HG03442 (cell line): ENCODE data around the gene ADGRB3.

Experiments used
- ATAC-seq: cut with Tn5 transposase; IDR thresholded peaks from one replicate; pipeline ENCODE4 v1.9.1; 2021; ENCODE audit warnings: mild to moderate bottlenecking, moderate library complexity; ENCODE audit not compliant: unreplicated experiment

Gene ADGRB3

DNA sequence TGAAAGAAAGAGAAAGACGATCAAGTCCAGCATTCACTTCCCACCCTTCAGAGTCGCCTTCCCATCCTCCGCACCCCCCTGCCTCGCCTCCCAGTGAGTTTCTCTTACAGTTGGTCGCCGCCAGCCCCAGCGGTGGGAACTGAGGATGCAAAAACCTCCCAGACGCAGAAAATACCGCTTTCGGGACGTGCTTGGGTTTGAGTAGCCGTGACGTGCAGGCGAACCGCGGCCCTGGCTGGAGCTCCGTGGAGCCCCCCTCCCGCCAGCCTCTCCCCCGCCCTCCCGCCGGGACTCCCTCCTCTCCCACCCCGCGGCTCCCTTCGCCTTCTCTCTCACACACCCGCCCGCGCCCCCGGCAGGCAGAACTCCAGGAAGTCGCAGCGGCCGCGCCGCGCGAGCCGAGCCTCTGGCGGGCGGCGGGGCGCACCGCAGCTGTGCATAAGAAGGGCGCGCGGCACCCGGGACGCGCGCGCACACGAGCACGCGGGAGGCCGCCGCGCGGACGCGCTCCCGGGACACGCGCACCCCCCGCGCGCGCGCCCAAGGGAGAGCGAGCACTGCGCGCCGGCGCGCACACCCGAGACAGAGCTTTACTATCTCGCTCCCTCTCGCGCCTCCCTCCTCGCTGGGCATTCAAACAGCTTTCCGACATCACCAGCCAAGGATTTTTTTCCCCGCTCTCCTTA is at the start of gene ADGRB3:
Gene ADGRB3 (plus strand): TSS at position 557 of the 686 bp plus-strand sequence. CDS start 3,394 bp downstream, outside the sequence.
- peak; percentile 82 for ATAC-seq

DNA sequence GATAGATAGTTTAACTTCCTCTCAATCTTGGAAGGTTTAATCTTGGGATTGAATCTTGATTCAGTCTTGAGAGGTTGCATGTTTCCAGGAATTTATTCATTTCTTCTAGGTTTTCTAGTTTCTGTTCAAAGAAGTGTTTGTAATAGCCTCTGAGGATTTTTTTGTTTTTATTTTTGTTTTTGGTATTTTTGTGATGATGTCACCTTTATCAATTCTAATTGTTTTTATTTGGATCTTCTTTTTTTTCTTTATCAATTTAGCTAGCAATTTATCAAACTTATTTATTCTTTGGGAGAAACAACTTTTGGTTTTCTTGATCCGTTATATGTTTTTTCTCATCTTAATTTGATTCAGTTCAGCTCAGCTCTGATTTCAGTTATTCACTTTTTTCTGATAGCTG is 41.5 kb upstream of the ADGRB3 start:
- no peak for ATAC-seq

DNA sequence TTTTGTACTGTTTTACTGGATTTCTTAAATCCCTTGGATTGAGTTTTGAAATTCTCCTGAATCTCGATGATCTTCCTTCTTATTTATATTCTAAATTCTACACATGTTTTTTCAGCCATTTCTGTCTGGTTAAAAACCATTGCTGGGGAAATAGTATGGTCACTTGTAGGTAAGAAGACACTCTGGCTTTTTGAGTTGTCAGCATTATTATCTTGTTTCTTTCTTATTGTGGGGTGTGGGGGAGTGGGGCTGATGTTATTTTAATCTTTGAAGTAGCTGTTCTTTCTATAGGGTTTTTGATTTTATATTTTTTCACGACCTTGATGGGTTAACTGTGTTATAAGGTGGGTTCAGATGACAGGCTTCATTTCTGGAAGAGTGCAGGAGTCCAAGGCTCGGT is 37.4 kb upstream of the ADGRB3 start:
- ATAC-seq, result no peak

DNA sequence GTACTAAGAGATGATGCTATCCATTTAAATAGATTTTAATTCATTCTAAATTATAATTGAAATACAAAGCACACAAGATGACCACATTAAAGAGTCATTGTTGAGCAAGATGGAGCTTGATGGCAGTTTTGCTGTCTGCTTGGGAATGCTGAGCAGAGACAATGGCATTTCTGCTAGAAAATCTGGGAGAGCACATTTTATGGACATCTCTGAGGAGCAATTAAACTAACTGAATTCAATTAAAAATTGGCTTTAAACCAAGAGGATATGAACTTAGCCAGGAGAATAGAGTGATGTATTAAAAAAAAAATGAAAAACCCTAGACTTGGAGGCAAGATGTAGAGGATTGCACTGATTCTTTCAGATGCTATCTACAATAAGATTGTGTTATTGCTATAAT is 19.1 kb upstream of the ADGRB3 start:
- ATAC-seq, result no peak

DNA sequence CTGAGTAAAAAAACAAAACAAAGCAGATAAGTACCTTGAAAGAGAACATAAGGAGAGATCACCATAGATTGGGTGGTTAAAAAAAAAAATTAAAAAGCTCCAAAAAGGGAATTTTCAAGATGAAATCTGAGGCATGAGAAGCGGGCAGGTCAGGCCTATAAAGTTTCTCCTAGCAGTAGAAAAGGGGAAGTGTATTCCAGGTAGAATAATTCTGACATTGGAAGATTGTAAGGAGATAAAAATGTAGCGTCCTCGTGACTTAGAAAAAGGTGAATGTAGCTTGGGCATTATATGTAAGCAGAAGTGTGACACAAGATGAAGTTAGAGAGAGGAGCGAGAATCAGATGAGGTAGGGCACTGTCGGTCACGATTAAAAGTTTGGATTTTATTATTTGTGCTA is 9.1 kb upstream of the ADGRB3 start:
- ATAC-seq, result no peak

DNA sequence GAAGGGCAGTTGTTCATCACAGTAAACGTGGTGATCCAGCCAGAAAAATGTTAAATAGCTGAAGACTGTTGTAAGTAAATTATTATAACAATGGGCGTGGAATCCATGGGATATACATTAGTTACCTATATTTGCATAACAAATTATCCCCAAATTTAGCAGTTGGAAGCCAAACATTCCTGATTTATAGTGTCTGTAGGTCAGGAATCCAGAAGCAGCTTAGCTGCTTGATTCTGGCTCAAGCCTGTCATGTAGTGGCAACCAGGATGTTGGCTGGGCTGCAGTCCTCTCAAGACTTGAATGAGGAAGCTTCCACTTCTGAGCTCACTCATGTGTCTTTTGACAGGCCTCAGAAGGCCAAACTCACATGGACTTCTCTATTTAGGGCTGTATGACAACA is 6.9 kb upstream of the ADGRB3 start:
- ATAC-seq, result no peak

DNA sequence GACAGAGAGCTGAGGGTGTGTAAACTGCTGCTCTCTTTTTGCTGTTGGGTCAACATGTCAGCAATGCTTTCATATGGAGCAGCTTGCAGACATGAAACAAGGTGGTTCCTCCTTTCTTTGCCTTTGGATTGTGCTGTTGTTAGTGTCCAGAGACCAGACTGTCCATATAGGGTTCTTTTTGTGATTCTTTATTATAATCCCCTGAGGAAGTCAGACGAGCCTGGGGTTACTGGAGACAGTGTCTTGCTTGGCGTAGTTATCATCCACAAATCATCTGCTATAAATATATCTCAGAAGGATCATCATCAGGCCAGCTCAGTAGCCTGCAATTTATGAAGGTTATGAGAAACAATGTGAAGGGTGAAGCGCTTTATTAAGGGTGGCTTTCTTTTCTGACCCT is 2.3 kb upstream of the ADGRB3 start:
- ATAC-seq, result no peak

DNA sequence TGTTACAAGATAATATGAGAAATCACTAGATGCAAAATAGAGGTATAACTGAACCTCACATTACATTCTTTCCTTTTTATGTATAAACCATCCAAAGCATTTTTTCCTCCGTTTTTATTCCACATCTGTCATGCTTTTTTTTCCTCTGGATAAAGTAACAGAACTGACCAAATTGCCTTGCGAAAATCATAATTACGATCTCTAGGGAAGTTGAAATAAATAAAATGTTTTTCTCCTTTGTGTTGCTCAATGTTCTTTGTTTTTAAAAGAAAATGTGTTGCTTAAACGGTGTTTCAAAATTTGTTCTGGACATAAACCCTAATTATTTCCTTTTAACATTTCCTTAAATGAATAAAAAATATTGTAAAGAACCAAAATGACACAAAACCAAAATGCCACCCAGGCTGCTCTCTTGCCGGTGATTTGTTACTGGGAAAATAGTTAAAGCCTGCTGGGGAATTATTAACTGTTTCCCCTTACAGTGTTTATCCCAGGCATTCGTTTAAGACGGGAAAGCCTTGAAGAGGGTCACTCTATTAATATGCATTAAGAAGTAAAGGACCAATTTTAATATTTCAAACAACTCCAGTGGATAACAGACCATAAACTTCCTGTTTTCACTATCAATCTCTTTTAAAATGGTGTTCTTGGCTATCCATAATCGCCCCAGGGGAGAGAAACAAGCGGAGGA is 1.7 kb upstream of the ADGRB3 start:
- no peak for ATAC-seq

DNA sequence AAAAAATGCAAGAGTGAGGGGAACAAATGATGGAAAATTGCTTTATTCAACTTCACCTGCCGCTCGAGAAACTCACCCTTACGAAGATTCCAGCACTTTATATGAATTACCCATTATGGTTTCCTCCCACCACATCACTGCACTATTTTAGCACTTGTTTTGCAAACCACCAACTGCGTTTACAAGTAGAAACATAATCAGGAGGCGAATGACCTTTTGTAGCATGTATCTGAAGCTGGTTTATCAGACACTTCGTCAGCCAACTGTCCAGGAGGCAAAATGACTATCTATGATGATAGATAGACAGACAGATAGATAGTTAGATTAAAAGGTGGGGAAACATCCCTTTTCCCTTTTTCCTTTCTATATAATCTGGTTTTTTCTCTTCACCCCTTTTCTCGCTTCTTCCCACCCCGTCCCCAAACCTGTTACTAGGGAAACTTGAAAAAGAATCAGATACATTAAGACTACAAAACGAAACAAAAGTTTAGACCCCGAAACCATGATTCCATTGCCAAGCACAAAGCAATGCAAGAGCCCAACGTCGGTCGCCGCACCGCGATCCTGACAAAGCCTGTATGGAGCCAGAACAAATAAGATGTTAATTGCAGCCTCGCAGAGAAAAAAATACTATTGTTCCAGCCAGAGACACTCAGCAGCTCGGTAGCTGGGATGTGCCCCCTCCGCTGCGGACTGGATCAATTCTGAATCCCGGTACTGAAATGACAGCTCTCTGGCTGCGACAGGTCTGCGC is 933 bp upstream of the ADGRB3 start:
- ATAC-seq, result no peak

DNA sequence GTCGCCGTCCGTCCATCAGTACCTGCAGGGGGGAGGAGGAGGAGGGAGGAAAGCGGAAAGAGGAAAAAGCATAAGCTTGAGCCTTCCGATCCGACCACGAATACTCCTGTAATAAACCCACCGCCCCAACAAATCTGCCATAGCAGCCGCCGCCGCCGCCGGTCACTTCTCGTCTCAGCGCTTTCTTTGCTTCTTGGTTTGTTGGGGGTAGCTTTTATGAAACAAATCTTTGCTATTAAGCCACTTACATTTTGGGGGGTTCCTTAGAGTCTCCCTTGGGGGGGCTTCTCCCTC is 277 bp downstream of the ADGRB3 start:
- no peak for ATAC-seq

DNA sequence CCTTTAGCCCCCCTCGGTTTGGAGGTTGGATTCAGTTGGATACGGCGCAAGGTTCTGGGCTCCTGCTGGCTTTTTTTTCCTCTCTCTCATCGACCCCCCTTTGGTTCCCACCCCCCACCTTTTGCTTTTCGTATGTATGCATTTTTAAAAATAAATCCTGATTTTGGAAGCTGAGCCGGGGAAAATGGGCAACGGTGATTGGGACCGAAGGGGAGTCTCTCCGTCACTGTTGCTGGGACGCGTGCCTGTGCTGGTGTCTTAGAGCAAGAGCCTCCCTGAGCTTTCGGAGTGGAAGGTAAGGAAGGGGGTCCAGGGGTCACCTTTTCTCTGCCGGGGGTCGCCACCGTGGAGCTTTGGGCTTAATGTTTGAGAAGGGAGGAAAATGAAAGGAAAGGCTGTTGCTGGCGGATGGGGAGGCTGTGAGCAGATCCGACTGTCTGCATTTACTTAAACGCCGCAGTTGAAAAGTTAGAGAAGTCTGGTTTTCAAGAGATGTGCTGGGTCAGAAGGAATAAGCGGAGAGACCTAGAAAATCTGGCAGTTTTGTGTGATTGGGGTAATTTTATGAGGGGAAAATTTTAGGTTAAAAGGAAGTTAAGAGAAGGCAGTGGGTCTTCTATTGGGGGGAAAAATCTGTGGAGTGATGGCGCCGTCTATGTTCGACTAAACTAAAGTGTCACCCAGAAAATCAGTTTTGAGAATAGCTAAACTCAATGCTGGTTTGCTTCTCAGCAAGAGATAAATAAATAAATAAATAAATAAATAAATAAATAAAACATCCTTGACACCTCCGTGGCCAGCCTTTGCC is 828 bp downstream of the ADGRB3 start:
- ATAC-seq, result no peak

DNA sequence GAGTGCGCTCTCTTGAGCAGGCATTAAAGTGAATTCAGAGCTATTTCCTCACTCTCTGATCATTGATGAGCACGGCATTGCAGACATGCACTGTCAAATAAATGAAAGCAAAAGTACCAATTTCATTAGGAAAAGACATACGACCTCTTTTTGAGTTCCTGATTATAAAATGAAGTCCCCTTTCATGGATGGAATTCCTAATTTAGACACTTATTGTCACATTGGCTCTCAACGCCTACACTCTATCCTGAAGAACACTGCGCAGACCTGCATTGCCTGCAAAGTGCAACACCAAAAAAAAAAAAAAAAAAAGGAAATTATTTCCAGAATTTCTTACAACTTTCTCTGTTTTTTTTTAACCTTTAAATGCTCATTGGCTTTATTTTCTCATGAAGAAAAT is 1.6 kb downstream of the ADGRB3 start:
- no peak for ATAC-seq

DNA sequence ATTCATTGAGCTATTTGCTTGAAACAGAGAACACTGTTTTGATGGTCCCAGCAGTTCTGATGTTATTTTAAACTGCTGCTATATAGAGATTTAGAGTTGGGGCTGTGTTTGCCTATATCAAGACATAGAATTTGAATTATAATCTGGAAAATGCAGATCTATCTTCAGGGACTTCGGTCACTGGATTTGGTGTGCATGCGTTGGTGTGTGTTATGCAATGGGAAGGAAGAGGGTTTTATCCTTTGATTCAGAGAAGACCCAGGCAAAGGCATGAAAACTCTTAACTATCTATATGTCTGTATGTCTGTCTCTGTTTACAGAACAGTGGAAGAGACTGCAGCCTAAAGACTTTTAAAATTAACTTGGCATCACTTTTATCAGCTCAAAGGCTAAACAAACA is 2.0 kb downstream of the ADGRB3 start:
- no peak for ATAC-seq

DNA sequence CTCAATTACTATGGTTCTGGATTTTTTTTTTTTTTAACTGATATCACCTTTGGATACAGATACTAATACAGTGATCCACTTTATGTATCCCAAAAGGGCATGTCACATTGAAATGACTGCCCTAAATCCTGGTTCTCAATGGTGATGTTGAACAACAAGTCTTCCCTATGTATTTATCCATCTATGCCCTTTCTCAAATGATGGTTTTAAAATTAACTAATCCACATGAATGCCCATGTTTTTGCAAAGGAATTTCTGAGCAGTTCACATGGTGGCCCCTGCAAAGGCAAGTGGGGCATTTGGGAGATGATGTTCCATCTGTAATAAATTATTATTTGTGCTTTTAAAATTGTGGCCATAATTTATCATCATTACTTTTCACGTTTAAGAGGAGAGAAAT is 2.7 kb downstream of the ADGRB3 start:
- ATAC-seq, result no peak

DNA sequence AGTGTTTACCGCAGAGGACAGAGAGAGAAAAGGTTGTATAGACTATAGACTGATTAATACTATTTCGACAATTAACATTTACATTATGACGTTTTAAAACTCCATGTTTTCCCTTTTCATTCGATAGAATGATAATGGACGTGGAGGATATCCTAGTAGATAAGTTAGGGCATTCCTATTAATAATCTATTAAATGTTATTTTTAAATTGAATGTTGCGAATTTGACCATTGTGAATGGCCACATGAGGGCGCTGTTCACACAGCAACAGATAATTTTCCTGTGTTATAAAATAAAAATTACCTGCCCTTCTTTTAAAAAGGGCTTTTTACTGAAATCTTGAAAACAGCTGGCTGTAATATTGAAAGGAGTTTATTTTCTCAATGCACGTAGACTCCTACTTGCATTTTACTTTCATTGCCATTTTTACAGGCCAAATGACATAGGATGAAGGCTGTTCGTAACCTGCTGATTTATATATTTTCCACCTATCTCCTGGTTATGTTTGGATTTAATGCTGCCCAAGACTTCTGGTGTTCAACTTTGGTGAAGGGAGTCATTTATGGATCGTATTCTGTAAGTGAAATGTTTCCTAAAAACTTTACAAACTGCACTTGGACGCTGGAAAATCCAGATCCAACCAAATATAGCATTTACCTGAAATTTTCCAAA is 3.3 kb downstream of the ADGRB3 start:
- ATAC-seq, result no peak

DNA sequence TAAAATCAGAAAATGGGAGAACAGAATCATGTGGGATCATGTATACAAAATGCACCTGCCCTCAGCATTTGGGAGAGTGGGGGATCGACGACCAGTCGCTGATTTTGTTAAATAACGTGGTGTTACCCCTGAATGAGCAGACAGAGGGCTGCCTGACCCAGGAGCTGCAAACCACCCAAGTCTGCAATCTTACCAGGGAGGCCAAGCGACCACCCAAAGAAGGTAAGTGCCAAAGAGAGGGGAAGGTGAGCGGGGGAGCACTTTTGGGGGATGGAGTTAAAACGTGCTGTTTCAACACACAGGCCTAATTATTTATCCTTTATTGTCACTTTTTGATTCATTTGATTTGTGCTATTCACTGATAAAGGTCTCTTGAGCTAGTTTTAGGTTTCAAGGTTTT is 4.1 kb downstream of the ADGRB3 start:
- ATAC-seq, result no peak

DNA sequence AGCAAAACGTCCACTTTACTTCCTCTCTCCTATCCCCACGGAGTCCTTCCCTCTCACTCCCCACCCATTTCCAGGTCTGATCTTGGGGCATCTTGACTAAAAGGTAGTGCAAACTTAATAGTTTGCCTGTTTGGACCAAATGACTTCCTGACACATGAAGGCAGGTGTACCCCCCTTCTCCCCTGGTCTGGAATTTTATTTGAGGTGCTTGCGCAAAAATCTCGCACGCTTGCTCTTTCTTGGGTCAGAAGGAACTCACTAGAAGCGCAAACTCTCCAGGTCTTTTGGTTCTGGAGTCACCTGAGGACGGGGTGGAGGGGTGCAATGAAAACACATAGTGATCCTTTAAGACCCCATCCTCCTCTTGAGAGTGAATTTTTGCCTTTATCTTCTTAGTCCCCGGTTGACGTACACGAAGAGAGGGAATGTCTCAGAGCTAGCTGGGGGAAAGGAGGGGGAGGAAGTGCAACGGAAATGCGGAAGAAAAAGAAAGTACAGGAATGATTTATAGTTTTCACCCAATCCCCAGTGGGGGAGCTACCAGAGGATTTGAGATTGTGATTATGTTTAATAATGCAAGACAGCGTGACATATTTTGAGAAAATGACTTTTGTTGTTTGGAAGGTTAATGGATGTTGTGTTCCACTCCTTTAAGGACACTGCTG is 4.9 kb downstream of the ADGRB3 start:
- no peak for ATAC-seq

DNA sequence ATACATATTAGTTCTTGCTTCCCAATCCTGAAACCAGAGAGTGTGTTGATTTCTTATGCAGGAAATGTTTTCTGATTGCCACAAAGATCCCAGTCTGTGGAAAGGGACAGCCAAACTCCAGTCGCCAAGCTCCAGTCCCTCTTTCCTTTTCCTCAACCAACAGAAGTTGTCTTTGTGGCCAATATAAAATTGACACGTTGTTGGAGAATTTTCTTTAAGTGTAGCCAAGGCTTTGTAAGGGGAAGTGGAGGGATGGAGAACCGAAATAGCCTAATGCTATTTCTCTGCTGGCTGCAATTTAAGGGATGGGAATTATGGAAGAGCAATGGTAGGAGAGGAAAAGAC is 5.4 kb downstream of the ADGRB3 start:
- no peak for ATAC-seq

DNA sequence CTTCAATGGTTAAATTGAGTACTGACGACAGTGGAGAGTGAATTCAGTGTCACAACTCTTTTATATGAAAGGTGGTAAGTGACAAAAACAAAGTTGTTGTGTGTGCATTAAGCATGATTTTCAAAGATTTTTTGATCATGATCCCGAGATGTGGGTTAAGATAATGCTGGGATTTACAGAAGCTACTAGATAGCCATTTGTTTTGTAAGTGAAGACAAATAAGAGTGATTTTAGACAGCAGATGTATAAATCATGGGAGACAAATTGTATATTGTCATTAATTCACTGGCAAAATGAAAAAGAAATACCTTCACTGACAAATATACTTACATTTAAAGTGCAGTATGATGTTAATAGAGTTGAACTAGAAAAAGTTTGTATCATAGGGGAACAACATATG is 6.1 kb downstream of the ADGRB3 start:
- no peak for ATAC-seq

DNA sequence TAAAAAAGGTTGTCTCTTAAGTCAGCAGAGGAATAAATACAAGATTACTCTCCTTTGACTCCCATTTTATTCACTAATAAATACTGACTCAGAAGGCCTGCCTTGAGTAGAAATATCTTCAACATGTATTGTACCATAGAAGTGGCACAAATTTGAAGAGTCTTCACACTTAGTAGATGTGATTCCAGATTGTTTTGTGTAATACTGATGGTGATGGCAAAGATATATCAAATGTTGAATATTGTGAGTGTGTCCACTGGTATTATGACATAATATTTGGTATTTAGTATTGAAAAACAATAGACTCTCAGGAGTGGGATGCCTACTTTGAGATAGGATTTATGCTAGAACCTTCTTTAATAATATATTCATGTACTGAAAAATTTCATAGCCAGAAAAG is 7.0 kb downstream of the ADGRB3 start:
- no peak for ATAC-seq

DNA sequence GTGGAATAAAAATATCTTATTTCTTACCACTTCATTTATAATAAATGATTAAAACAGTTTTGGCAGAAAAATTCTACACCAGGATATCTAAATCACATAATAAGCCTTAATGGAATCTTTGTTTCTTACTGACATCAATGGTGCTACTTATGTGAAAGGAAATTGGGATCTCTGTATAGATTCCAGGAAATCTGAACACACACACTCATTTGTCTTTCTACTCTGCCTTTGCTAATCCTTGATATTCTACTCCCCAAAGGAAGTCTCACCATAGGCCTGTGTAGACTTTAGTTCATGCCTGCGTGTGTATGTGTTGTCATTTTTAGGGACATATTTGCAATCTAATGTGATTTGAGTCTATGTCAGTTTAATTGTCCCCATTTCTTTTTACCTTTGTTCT is 7.9 kb downstream of the ADGRB3 start:
- ATAC-seq, result no peak
